HG03460 (cell line): ENCODE measurements around the gene LASP1NB.

Experiments used
- ATAC-seq: cut with Tn5 transposase; IDR thresholded peaks from one replicate; pipeline ENCODE4 v1.9.1; 2021; ENCODE audit not compliant: unreplicated experiment

LASP1NB gene

DNA sequence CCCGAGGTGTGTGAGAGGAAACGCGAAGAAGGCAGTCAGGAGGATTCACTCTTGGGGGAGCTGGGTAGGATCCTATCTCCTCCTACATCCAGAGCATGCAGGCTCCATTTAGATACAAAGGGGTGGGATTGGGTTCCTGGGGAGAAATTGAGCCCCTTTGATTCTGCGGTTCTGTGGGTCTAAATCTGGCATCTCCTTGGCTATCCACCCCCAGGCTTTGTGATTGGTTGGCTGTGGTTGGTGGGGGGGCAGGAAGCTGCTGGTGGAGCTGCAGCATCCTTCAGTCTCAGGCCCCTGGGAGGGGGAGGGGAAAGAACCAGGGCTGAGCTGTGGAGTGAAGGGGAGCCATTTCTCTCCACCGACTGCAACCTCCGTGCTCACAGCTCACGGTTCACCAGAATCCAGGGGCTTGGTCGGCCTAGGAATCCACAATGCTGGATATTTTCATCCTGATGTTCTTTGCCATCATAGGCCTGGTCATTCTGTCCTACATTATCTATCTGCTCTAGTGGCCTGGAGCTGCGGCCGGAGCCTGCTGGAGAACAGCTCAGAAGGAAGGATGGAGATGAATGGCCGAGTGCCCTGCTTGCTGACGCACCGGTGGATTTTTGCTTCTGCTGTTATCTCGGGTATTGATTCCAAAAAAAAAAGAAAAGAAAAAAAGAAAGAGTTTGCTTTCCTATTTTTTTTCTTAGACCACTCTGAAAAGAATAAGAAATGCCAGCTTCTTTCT, at the start of gene LASP1NB:
LASP1NB (plus strand) TSS at position 352 of the 733 bp plus-strand sequence.
- no peak for ATAC-seq

DNA sequence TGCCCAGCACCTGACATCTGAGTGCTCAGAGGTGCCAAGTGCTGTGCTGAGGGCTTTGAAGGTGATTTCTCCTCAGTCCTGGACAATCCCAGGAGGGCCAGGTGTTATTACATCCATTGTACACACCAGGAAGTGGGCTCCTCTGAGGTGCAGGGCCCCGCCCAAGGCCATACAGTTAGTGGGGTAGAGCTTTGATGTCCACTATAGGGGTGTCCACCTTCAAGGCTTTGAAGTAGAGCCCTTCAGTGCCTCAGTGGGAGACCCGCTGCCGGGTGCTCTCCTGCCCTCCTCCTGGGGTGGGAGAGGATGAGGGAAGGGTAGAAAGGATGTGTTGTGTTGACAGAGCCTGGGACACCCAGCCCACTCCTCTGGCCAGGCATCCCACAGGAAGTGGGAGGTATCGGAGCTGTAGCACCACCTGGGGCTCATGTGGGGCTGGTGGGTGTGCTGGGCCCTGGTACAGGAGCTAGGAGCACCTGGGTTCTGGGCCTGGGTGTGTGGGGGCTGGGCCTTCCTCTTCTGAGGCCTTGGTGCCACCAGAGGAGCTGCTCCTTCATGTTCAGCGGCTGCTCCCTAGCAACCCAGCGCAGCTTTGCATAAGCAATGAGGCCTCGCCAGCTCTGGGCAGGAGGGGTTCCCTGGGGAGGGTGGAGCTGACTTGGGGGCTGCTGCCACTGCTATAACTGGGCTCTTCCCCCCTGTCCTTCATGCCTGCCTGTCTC, 48.1 kb upstream of the LASP1NB start:
- ATAC-seq = no peak

GRCh38 chr17:38879878-38880665, 45.3 kb upstream of the LASP1NB start:
- ATAC-seq = no peak

DNA sequence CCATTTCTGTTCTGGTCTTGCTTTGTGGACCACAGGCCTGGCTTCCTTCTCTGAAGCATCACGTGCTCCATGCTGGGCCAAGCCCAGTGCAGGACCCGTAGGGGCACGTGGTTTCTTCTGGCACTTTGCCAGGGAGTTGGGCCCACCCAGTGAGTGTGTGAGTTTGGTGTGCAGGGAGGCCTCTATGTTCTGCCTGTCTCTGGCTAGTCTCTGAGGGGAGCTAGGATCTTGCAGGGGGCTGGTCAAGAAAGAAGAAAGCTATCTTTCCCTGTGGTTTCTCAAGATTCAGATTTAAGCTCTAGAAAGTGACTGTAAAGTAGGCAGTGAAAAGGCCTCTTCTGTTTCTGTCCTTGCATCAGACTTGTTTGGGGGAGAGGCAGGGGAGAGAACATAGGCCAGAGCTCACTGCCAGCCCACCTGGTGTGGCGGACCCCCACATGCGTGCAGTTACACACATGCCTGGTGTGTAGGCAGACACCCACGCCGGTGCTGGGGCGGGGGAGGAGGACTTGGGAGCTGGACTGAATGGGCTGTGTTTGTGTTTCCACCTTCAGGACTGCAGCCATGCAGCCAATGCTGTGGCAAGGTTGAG, 43.7 kb upstream of the LASP1NB start:
- ATAC-seq = no peak

GRCh38 chr17:38882870-38883269, 42.5 kb upstream of the LASP1NB start:
- no peak for ATAC-seq

DNA sequence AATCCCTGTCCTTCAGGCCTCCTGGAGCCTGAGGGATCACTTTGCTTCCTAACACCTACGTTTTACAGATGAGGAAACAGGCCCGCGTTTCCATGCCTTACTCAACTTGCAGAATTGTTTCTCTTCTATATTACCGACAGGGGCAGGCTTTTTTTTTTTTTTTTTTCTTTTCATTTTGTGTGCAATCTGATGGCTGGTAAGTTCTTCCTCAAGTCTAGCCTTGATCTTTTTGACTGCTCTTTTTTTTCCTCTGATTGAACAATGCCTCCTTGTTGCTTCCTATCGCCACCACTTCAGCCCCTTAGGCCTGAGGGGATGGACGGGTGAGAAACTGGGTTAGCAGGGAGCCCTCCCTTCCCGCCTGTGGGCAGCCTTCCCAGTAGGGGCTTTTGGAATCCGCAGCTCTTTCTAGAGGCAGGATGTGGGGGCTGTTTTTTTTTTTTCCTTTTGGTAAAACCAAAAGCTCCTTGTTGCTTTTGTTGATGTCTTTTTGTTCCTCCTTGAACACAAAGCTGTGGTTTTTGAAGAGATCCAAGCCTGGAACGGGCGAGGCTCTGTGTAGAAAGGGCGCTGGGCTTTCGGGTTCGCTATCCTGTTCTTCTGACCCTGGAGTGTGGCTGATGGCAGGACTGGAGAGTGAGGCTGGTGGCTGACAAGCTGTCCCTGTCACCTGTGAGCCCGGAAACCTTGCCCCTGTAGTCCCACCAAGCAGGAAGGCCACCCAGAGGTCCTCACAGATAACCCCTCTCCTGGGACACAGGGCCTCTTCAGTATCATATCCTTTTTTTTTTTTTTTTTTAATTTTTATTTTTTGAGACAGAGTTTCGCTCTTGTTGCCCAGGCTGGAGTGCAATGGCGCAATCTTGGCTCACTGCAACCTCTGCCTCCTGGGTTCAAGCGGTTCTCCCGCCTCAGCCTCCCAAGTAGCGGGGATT, 41.6 kb upstream of the LASP1NB start:
- ATAC-seq = no peak

- ATAC-seq = no peak
Measured at GRCh38 chr17:38885044-38885727, 40.2 kb upstream of the LASP1NB start.

GRCh38 chr17:38885728-38886642, 39.4 kb upstream of the LASP1NB start:
- ATAC-seq = no peak

DNA sequence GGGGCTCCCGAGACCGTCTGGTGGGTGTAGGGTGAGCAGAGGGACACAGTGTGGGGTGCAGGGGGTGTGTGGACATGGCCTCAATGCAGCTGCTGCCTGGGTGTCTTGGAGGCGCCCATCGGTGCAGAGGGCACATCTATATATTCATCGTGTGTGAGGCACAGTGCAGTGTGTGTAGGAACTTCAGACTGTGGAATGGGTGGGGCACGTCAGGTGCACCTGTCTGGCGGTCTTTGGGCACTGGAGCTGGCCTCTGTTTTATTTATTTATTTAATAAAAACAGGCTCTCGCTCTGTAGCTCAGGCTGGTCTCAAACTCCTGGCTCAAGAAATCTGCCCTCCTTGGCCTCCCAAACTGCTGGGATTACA, 38.8 kb upstream of the LASP1NB start:
- ATAC-seq = no peak

- ATAC-seq = no peak
Measured at GRCh38 chr17:38888842-38889241, 36.6 kb upstream of the LASP1NB start.

GRCh38 chr17:38889745-38890409, 35.5 kb upstream of the LASP1NB start:
- ATAC-seq = no peak

GRCh38 chr17:38890410-38890746, 35.0 kb upstream of the LASP1NB start:
- ATAC-seq = no peak

GRCh38 chr17:38891441-38891840, 34.0 kb upstream of the LASP1NB start:
- ATAC-seq = no peak

- ATAC-seq = no peak
Measured at GRCh38 chr17:38892083-38892482, 33.3 kb upstream of the LASP1NB start.

GRCh38 chr17:38892620-38893019, 32.8 kb upstream of the LASP1NB start:
- no peak for ATAC-seq

DNA sequence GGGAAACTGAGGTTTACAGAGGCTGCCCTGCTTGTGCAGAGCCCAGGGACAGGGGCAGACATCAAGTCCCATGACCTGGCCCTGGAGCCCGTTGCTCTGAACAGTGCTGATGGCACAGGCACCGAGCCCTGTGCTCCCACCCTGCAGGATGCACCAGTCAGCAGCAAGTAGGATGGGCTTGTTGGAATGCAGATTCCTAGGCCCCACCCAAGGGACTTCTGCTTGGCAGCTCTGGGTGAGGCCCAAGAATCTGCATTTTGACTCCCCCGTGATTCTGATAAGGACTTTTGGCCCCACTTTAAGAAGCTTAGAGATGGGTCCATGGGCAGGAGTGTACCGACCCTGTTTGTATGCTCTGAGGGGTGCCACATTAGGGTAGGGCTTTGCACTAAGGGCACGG, 32.3 kb upstream of the LASP1NB start:
- no peak for ATAC-seq

DNA sequence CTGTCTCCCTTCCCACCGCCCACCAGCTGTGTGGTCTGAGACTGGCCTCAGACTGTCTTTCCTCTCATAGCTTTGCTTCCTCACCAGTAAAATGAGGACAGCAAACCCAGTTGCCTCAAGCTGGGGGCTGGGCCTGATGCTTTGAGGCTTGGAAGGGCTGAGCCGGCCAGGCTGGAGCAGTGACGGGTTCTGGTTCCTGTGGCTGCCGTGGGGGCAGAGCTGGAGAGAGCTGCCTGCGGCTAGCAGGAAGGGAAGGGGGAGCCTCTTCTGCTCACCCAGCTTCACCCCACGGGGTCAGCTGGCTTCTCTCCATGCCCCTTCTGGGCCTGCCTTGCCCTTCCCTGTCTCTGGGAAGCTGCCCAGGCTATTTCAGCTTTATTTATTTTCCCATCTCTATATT, 31.8 kb upstream of the LASP1NB start:
- no peak for ATAC-seq

- ATAC-seq = no peak
Measured at GRCh38 chr17:38894276-38894675, 31.1 kb upstream of the LASP1NB start.
